Type B pancreatic cell (in vitro differentiated cells): ENCODE data around the gene LRRC75B. TPM values are rescaled to one million over a fixed set of nuclear protein-coding genes. Genes with fewer than 3 reads are reported as not detected.

ENCODE experiments used
- DNase-seq: peaks from one replicate; pipeline ENCODE4 v3.0.0; 2021; ENCODE audit warnings: mixed read lengths; ENCODE audit not compliant: unreplicated experiment; ENCODE audit errors: extremely low spot score
- H3K27ac Mint-ChIP-seq: 2 replicates; pipeline ENCODE4 v1.8.0; 2021; ENCODE audit warnings: mild to moderate bottlenecking, mixed read lengths
- H3K27me3 Mint-ChIP-seq: 2 replicates; pipeline ENCODE4 v1.8.0; 2021; ENCODE audit warnings: mixed read lengths
- H3K36me3 Mint-ChIP-seq: 2 replicates; pipeline ENCODE4 v1.8.0; 2021; ENCODE audit warnings: mixed read lengths
- H3K4me1 Mint-ChIP-seq: one replicate; pipeline ENCODE4 v1.8.0; 2021; ENCODE audit warnings: mixed read lengths; ENCODE audit not compliant: unreplicated experiment
- H3K4me3 Mint-ChIP-seq: 2 replicates; pipeline ENCODE4 v1.8.0; 2021; ENCODE audit warnings: mild to moderate bottlenecking, mixed read lengths
- H3K9me3 Mint-ChIP-seq: 2 replicates; pipeline ENCODE4 v1.8.0; 2021; ENCODE audit warnings: mixed read lengths
- CTCF ChIP-seq: fragments of 200-600 bp; sonication (generic); conservative IDR thresholded peaks from 2 replicates; pipeline ENCODE4 v1.5.0; 2021; ENCODE audit warnings: antibody characterized with exemption, mild to moderate bottlenecking
- total RNA-seq: library from RNA; stranded (reverse); gene quantifications from 2 replicates; pipeline ENCODE4 v1.2.1, GENCODE V29; 2021; ENCODE audit warnings: low replicate concordance

The LRRC75B gene
- total RNA-seq, 1 donor from 2014 or later, result 18.6 TPM

- no peak overlapping the region for H3K4me3 Mint-ChIP-seq
- TF ChIP-seq CTCF, result no peak
- no peaks in the 10 kb centered on the region for H3K36me3 Mint-ChIP-seq
- H3K27ac Mint-ChIP-seq, result no peak overlapping the region
- no peak for DNase-seq
- H3K27me3 Mint-ChIP-seq, result no peaks in the 10 kb centered on the region
- H3K4me1 Mint-ChIP-seq, result no peaks in the 10 kb centered on the region
- no peaks in the 10 kb centered on the region for H3K9me3 Mint-ChIP-seq
Observed at GRCh38 chr22:24587948-24588347, 4.9 kb downstream of the LRRC75B start.

GRCh38 chr22:24587251-24587650, 5.6 kb downstream of the LRRC75B start:
- Mint-ChIP-seq H3K36me3 (no peaks in the 10 kb centered on the region), H3K27me3 (no peaks in the 10 kb centered on the region), H3K9me3 (no peaks in the 10 kb centered on the region), H3K4me3 (no peak overlapping the region), H3K4me1 (no peaks in the 10 kb centered on the region), H3K27ac (no peak overlapping the region)
- TF ChIP-seq CTCF, result no peak
- DNase-seq, result no peak

- no peaks in the 10 kb centered on the region for H3K27me3 Mint-ChIP-seq
- no peak for TF ChIP-seq CTCF
Observed at GRCh38 chr22:24585927-24586546, 6.8 kb downstream of the LRRC75B start.

GRCh38 chr22:24585461-24585860, 7.4 kb downstream of the LRRC75B start:
- no peaks in the 10 kb centered on the region for H3K27me3 Mint-ChIP-seq
- H3K9me3 Mint-ChIP-seq, result no peaks in the 10 kb centered on the region
- H3K4me1 Mint-ChIP-seq, result no peaks in the 10 kb centered on the region
- H3K4me3 Mint-ChIP-seq, result no peak overlapping the region
- DNase-seq, result no peak
- no peak overlapping the region for H3K27ac Mint-ChIP-seq
- TF ChIP-seq CTCF, result no peak
- H3K36me3 Mint-ChIP-seq, result no peaks in the 10 kb centered on the region

More at GRCh38 chr22:24585927-24586546, 6.8 kb downstream of the LRRC75B start:
- Mint-ChIP-seq H3K27ac (no peak overlapping the region), H3K4me1 (no peaks in the 10 kb centered on the region), H3K9me3 (no peaks in the 10 kb centered on the region), H3K4me3 (no peak overlapping the region), H3K36me3 (no peaks in the 10 kb centered on the region)
- DNase-seq, result no peak

- TF ChIP-seq CTCF, result no peak
- Mint-ChIP-seq H3K4me1 (no peaks in the 10 kb centered on the region), H3K27ac (no peak overlapping the region), H3K9me3 (no peaks in the 10 kb centered on the region), H3K4me3 (no peak overlapping the region), H3K27me3 (no peaks in the 10 kb centered on the region), H3K36me3 (no peaks in the 10 kb centered on the region)
- DNase-seq, result no peak
Observed at GRCh38 chr22:24584871-24585411, 7.9 kb downstream of the LRRC75B start.
